GM18517 (cell line): ENCODE measurements around the gene ADGRL4.
A peak's percentile ranks its signal among the peaks of the same experiment; 100 is the strongest.
"Not testable (repeated sequence)": the region's sequence is repeated elsewhere in the genome, so short reads cannot be mapped to it uniquely, and the experiment has no call there.

Source experiments
- ATAC-seq: cut with Tn5 transposase; IDR thresholded peaks from one replicate; pipeline ENCODE4 v1.9.1; 2021; ENCODE audit warnings: mild to moderate bottlenecking, moderate library complexity; ENCODE audit not compliant: unreplicated experiment

ADGRL4 gene

DNA sequence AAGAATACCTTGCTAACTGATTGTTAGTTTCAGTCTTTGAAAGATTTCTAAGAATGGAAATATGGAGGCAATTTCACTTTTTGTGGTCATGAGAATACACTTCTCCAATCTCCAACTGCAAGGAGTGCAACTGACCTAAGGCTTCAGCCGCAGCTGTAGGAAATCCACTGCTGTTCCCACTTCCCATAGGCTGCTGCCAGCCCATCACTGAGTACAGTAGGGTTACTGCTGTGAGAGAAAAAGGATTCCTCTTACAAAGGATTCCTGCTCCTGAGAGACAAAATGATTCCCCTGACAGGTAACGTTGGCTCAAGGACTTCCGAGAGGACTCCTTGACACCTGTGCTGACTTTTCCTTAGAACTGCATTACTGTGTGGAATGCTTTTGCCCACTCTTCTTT lies 87.4 kb downstream of the ADGRL4 start:
- ATAC-seq: no peak

DNA sequence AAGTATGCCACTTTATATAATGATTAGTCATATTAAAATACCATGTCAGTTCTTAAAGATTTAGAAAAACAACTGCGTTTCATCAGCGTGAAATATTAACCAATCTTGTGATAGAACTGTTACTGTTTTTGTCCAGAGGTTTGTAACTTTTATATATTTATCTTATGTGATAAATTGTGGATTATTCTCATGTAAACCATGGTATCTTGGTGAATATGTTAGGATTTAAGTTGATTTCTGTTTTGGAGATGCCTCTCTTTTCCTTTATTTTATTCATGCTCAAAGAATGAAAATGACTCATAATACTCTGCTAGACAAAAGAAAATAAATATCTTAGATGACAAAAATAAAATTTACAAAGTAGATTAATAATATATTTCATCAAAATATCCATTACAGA lies 88.4 kb downstream of the ADGRL4 start:
- no peak for ATAC-seq

DNA sequence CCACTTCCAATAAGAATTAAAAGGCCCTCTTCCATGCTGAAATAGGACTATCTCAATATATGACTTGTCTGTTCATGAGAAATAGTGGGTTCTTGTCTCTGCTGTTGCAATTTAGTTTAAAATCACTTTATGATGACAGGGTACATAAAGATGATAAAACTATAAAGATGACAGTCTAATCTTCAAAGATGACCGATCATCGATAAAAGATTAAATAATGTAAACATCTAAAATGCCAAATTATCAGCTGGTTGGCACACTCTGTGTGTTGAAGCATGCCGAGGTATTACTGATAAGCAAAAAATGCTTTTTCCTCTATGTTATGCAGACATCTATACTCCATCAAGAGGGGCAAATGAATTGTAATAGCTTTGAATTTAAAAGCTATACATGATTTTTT lies 89.5 kb downstream of the ADGRL4 start:
- no peak for ATAC-seq

DNA sequence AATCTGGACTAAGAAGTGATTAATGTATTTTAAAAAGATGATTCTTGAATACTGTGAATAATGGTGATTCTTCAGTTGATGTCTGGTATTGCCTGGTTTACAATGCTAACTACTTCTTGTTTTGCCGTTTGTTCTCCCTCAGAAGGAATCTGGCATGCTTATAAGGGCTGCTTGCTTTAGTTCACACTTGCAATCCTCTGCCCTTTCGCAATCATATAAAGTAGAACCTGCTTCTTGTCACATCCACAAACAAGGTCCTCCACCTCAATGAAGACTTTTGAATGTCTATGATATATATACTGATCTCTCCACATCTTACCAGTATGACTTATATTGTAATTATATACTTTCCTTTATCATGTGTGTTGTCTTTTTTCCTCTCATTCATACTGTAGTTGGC lies 92.6 kb downstream of the ADGRL4 start:
- ATAC-seq: no peak

DNA sequence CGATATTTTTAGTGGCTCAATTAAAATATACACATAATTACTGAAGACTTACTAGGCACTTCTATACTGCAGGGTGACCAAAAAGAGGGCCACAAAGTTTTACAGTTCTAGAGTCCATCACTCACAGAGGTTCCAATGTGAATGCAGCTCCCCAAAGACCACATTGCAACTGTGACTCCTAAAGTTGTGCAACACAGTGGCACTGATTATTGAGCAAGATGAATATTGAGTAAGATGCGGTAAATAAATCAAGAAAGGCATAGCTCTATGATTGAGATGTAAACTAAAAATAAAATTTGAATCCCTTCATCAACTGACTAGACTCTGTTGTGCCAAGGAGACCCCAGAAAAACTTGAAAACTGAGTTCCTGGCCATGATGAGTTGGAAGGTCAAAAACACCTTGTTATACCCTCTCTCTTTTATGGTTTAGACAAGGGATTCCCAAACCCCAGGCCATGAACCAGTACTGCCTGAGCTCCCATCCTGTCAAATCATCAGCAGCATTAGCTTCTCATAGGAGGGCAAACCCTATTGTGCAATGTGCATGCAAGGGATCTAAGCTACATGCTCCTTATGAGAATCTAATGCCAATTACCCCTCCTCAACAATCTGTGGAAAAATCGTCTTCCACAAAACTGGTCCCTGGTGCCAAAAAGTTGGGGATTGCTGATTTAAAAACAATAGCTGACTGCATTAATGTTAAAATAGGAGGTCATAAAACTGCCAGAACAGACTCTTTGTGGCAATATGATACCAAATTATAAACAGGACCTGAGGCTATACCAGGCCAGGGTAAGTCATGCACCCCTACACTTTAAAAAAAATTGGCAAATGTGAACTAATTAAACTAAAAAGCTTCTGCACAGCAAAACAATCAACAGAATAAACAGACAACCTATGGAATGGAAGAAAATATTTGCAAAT lies 94.3 kb downstream of the ADGRL4 start:
- ATAC-seq: no peak

DNA sequence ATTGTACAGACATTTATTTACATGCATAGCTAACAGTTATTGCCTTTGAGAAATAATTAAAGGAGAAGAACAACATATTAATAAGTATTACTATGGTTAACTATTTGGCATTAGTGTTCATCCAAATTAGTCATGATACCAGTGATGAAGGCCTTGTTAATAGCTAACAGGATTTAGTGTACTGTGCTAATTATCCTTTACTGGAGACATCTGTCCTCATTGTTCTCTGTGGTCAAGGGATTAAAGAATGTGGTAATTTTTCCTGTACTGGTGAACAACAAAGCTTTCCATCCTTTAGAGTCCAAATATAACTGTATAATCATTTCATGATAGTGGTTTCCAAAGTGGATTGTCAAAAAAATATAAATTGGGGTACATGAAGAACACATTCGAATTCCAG lies 103.9 kb downstream of the ADGRL4 start:
- ATAC-seq: no peak

DNA sequence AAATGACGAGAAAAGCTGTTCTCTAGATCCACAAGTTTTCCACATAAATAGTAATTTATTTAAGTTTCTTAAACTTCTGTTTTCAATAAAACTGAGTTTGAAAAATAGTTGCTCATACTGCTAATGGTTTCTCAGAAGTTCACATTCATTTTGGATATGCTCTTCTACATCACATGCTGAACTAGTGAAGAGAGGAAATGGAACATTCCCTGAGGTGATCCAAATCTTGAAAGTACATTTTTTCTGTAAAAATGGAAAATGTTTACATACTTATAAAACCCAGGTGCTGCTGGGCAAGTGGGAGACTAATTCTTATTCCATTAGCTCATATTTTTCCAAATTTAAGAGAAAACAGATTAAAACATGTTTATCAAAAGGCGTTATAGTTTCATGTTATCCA lies 111.7 kb downstream of the ADGRL4 start:
- no peak for ATAC-seq

DNA sequence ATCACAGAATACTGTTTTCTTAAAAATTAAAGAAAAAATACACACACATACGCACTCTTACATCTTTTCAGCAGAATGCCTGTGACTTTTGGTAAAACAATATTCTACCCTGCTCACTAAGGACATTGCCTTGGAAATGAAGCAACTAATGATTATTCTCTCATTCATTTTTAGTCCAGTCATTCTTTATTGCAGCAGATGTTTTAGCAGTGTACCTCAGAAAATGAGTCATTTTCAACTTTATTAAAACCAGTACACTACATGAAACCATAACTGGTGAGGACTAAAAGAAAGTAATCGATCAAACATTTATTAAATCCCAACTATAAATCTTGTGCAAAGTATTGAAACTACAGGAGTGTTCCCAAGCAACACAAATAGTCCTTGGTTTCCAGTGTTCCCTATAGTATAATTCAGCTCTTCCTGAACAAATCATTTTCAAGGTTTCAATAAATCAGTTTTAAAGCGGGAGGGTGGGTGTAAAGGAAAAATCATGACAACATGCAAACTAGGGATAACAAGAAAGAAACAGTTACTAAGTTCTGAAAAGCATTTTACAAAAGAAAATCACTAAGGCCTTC lies 114.2 kb downstream of the ADGRL4 start:
- ATAC-seq: no peak

DNA sequence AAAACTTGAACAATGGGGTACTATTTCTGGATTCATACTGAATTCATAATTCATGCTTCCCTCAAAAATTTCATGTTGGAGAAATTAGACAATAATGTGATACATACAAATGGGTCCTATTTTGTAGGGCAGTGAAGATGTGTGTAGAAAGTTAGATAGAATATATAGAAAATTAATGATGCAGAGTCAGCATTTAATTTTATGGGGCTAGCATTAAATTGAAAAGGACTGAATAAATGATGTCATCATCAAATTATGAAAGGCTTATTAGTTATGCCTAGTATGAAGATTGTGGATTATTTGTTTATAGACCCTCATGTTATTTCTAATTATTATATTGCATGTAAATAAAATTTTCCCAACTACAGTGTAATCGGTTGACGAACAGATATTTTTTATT lies 119.1 kb downstream of the ADGRL4 start:
- ATAC-seq: no peak

DNA sequence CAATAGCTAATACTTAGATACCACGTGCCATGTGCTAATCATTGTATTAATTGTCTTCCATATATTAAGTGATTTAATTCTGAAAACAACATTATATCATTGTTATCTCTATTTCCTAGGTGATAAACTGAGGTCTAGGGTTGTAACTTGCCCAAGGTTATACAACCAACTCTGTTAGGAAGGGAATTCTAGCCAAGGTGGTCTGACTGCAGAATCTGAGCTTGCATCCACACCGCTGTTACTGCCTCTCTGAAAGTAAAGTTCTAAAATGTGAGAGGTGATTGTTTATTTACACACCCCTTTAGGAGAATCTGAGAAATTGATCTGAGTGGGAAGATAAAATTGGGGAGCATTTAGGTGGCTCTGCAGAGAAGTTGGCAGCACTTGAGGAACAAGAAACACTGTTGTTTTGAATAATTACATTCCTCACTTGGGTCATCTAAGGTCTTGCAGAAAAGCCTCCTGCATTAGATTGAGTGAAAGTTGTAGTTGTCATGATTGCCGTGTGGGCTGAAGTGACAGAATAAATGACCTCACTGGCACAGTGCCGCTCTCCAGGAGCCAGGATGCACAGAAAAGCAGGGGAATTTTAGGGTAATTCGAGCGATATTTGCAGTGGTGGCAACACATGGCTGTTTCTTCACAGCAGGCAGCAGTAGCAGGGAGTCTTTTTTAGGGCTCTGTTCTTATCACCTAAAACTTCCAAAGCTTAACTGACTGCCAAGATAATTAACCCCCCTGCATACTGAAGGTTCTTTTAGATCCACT lies 121.7 kb downstream of the ADGRL4 start:
- no peak for ATAC-seq

DNA sequence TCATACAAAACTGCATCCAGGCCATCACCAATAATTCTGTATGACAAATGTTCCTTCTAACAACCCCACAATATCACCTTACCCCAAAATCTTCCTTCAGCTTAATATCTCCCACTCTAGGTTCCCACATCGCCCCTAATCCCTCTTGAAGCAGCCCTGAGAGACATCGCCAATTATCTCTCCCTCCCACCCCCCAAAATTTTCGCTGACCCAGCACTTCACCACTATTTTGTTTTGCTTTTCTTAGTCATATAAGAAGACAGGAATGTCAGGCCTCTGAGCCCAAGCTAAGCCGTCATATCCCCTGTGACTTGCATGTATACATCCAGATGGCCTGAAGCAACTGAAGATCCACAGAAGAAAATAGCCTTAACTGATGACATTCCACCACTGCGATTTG lies 126.3 kb downstream of the ADGRL4 start:
- no peak for ATAC-seq

DNA sequence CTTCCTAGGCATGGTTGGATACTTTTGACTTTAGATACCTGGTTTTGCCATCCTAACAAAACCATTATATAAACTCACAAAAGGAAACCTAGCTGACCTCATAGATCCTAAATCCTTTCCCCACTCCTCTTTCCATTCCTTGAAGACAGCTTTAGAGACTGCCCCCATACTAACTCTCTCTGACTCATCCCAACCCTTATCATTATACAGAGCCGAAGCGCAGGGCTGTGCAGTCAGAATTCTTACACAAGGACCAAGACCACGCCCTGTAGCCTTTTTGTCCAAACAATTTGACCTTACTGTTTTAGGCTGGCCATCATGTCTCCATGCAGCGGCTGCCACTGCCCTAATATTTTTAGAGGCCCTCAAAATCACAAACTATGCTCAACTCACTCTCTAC lies 130.5 kb downstream of the ADGRL4 start:
- ATAC-seq: not testable (repeated sequence)

DNA sequence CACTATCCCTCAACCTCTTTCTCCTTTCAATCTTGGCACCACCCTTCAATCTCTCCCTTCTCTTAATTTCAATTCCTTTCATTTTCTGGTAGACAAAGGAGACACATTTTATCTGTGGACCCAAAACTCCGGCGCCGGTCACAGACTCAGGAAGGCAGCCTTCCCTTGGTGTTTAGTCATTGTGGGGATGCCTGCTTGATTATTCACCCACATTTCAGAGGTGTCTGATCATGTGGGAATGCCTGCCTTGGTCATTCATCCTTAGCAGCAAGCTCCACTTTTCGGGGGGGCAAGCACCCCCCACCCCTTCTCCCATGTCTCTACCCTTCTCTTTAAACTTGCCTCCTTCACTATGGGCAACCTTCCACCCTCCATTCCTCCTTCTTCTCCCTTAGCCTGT lies 133.7 kb downstream of the ADGRL4 start:
- not testable (repeated sequence) for ATAC-seq

DNA sequence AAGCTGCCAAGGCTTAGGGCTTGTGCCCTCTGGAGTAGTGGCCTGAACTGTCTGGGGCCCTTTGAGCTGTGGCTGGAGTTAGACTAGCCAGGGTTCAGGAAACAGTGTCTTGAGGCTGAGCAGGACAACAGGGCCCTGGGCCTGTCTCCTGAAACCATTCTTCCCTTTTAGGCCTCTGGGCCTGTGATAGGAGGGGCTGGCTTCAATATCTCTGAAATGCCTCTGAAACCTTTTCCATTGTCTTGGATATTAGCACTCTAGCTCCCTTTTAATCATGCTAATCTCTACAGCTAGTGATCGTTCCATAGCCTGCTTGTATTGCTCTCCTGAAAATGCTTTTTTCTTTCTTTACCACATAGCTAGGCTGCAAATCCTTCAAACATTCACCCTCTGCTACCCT lies 135.3 kb downstream of the ADGRL4 start:
- ATAC-seq: no peak

DNA sequence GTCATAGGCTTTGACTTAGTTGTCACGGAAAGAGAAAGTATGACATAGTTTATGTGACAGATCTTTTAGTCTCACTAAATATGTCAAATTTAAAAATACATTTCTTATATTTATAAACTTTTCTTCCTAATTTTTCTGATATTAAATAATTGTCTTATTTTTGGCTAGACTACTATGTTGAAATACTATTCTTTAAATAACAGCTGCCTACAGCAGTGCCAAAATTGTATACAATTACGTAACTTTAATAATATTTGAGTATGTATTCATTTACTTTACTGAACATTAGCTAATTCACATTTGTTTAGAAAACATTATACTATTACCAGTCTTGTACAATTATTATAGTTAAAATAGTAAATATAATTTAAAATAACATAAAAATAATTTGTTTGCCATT lies 137.4 kb downstream of the ADGRL4 start:
- ATAC-seq: no peak

DNA sequence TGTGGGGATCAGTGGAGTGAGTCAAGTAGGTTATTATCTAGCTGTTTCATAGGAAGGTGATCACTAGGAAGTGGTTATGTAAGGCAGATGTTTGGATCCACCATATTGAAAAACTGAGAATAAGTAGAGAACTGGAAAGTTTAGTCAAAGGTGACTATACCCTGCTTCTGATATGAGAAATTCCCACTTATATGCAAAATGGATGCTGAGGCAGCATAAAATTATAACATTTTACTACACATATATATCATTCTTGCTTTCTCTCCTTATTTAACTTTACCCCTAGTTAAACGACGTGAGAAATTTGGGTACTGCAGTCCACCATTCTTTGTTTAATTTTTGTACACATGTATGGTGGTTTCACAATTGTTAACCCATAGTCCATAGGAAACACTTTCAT lies 142.4 kb downstream of the ADGRL4 start:
- ATAC-seq: no peak

DNA sequence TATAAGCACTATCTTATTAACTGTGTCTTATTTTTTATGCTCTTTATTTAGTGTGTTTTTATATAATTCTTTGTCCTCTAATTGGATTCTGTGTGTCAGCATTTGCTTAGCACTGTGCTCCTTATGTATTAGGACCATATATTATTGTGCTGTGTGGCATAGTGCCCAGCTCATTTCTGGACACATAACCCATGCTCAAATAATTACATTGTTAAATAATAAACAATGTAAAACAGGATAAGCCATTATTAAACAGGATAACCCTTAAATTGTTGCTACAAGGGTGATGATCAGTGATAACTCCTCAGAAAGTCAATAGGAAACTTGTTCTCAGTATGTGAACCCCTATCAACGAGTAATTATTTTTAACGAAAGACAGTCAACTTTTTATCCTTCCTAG lies 150.4 kb downstream of the ADGRL4 start:
- ATAC-seq: no peak

DNA sequence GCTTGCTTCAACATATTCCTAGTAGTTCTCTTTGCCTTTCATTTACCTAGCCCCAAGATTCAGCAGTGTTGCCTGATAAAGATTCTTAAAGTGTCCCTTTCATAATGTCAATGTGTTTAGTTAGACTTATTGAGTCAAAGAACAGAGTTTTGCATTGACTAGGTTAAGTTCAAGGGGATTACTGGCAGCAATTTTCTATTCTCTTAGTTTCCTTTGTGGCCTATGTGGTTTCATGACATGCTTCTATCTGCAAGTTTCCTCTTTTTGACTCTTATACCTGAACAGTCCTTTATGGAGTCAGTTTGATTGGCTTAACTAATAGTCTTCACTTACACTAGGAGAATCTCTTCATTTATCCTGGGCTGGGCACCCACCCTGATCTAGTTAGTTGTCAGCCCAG lies 151.3 kb downstream of the ADGRL4 start:
- ATAC-seq: peak; percentile 92

DNA sequence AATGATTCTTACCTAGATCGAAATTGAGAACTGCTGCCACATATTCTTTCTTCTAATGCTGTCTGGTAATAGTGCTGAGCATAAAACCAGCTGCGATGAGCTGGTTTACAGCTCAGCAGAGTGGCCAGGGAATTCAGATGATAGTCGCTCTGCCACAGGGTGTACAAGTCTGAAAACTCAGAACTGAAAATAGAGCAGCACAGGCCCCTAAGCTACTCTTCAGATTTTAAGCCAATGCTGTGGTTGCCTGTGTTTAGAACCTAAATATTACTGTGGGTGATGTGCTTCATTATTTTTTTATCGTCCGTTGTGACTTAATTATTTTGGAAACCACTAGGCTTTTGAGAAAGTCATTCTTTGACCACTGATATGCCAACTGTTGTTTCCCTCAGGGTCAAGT lies 152.0 kb downstream of the ADGRL4 start:
- ATAC-seq: no peak

DNA sequence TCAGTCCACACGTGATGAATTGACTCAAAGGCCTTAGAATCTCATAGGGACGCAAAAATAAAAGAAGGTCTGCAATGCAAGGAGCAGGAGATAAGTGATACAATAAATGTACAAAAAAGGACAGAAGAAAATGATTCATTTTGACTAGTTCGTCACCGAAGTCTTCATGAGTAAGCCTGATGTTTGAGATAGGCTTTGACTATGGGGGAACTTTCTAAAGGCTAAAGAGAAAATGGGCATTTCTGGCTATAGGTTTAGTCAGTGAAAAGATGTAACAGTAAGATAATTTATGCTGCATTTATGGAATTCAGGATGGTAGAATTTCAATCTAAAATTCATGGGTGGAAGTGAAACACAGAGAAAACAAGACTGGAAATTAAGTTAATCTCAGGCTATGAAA lies 163.0 kb downstream of the ADGRL4 start:
- no peak for ATAC-seq

DNA sequence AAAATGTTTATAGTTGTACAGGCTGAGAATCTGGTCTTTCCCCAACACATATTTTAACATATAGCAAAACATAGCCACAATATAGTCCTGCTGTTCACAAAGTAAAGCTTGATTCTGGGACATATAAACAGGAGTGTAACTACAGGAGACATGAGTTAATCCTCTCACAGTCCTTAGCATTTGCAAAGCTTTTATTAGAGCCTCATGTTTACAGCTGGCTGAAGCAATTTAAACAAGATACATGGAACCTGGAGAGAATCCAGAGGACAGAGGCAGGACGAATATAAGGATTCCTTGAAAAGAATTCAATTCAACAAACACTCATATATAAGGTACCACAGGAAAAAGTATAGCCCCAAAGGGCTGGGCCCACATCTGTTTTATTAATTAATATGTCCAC lies 163.4 kb downstream of the ADGRL4 start:
- ATAC-seq: no peak
